Measurements from ENCODE around the gene RESP18. TPM values are rescaled to one million over a fixed set of nuclear protein-coding genes. Genes with fewer than 3 reads are reported as not detected.

Gene RESP18
- total RNA-seq, 1 experiment from 2014 or later: not detected

DNA sequence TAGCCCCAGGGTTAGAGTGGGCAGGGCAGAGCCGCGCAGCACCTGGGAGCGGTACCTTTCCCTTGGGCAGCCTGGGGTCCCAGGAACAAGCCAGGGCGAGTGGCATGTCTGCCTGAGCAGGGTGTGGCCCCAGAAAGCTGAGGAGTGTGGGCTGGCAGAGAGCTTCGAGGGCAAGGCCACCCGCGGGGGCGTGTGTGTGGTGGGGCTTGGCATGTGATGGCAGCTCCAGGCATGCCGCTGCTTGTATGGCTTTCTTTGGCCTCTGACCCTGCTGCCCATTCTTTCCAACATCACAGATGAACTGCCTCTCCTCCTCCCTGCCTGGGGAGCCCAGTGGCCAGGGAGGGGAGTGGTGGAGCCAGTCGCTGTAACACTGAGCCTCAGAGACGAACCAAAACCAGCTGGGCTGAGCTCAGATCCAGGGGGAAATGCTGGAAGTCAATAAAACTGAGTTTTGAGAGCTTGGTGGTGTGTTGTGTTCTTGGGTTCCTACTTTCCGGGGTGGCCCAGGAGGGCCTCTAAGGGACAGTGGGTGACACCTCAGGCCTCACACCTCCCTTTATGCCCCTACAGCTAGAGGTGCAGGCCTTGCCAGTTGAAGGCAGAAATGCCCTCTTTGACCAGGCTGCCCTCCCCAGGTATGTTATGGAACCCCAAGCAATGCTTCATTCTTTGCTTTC, 46.0 kb downstream of the RESP18 start:
- Histone ChIP-seq H3K4me2 (no peak overlapping the region), H3K27me3 (ENCODE audit: insufficient read depth, low read depth) (no peaks in the 10 kb centered on the region), H3K9me2 (ENCODE audit: insufficient read depth) (no peaks in the 10 kb centered on the region), H3K36me3 (ENCODE audit: low read depth) (no peaks in the 10 kb centered on the region), H3K4me3 (no peak overlapping the region), H3F3A (ENCODE audit: insufficient read depth, low read depth) (peaks cover 4% of the 10 kb centered on the region; the same call in 1 of the 2 replicates), H3K4me1 (replicated peaks; ENCODE audit: insufficient read depth) (peaks cover 12% of the 10 kb centered on the region), H3K9me3 (ENCODE audit: insufficient read depth, low read depth) (no peaks in the 10 kb centered on the region), H4K20me1 (ENCODE audit: insufficient read depth) (no peaks in the 10 kb centered on the region), H3K79me2 (ENCODE audit: low read depth) (no peaks in the 10 kb centered on the region), H3K27ac (no peak overlapping the region), H2AFZ (no peak overlapping the region)
- ChIA-PET POLR2A (ENCODE audit: unreplicated experiment) (interaction anchor here (0.6 to 0.9 kb wide), 3 partner anchors 12 to 995 kb away, joined by 4 to 7 read pairs (median 4); no protein-coding TSS in a partner anchor), CTCF (interaction anchor here (1.0 kb wide), 1 partner anchor 101 kb away, joined by 3 read pairs; no protein-coding TSS in a partner anchor)
- TF ChIP-seq EZH2 (IDR thresholded peaks at IDR 0.05; ENCODE audit: low read depth): no peak
- TF ChIP-seq, protein P1, sequence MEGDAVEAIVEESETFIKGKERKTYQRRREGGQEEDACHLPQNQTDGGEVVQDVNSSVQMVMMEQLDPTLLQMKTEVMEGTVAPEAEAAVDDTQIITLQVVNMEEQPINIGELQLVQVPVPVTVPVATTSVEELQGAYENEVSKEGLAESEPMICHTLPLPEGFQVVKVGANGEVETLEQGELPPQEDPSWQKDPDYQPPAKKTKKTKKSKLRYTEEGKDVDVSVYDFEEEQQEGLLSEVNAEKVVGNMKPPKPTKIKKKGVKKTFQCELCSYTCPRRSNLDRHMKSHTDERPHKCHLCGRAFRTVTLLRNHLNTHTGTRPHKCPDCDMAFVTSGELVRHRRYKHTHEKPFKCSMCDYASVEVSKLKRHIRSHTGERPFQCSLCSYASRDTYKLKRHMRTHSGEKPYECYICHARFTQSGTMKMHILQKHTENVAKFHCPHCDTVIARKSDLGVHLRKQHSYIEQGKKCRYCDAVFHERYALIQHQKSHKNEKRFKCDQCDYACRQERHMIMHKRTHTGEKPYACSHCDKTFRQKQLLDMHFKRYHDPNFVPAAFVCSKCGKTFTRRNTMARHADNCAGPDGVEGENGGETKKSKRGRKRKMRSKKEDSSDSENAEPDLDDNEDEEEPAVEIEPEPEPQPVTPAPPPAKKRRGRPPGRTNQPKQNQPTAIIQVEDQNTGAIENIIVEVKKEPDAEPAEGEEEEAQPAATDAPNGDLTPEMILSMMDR (conservative IDR thresholded peaks at IDR 0.05): no peak
- BruUV-seq (replicated peaks): TSS peak; percentile 6
- intact Hi-C loops (cut with micrococcal nuclease; ENCODE audit: unreplicated experiment): loop anchor here (2.0 kb wide), 1 partner anchor 58 kb away; the partner anchor contains the start of genes ANKZF1 and ATG9A
- DNase-seq: peak in 1 of 2 experiments; percentile 86

DNA sequence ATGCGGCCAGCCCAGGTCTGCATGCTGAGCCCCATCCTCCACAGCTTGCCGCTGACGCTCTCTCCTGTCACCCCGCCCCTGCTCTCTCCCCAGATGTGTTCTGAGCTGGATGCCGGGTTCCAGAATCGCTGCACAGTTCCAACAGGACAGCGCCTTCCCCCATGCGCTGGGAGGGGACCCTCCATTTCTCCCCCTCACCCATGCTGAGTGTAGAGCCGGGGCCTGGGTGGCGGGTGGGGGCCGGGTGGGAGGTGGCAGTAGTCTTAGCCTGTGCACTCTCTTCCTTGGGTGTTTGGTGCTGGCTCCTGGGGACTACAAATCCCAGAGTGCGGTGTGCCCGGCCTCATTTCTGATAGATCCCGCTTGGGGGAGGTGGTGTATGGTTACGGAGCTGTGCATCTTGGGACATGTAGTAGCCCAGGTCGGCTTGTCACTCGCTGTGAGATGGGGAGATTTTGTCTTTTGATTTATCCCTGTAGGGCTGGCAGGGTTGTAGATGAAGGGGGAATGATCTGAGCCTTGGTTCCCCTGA, 46.6 kb downstream of the RESP18 start:
- DNase-seq: no peak
- no peak overlapping the region for H3K4me2 ChIP-seq
- TF ChIP-seq, protein P1 (conservative IDR thresholded peaks at IDR 0.05): no peak
- TF ChIP-seq EZH2 (IDR thresholded peaks at IDR 0.05; ENCODE audit: low read depth): no peak
- no peaks in the 10 kb centered on the region for H3K36me3 ChIP-seq (ENCODE audit: low read depth)
- no peaks in the 10 kb centered on the region for H3K27me3 ChIP-seq (ENCODE audit: insufficient read depth, low read depth)
- H3K9me2 ChIP-seq (ENCODE audit: insufficient read depth): no peaks in the 10 kb centered on the region
- intact Hi-C loops (cut with micrococcal nuclease; ENCODE audit: unreplicated experiment): loop anchor here (2.0 kb wide), 1 partner anchor 57 kb away; the partner anchor contains the start of genes ANKZF1 and ATG9A
- H3K4me1 ChIP-seq (replicated peaks; ENCODE audit: insufficient read depth): peaks cover 12% of the 10 kb centered on the region
- no peaks in the 10 kb centered on the region for H4K20me1 ChIP-seq (ENCODE audit: insufficient read depth)
- no peak overlapping the region for H3K4me3 ChIP-seq
- ChIA-PET CTCF (interaction anchor here (1.0 kb wide), 1 partner anchor 101 kb away, joined by 3 read pairs; no protein-coding TSS in a partner anchor), POLR2A (ENCODE audit: unreplicated experiment) (interaction anchor here (0.6 kb wide), 2 partner anchors 41 to 994 kb away, joined by 4 read pairs; no protein-coding TSS in a partner anchor)
- H2AFZ ChIP-seq: no peak overlapping the region
- no peaks in the 10 kb centered on the region for H3K9me3 ChIP-seq (ENCODE audit: insufficient read depth, low read depth)
- H3F3A ChIP-seq (ENCODE audit: insufficient read depth, low read depth): peaks cover 4% of the 10 kb centered on the region; the same call in 1 of the 2 replicates
- no TSS peak for BruUV-seq (replicated peaks)
- no peak overlapping the region for H3K27ac ChIP-seq
- H3K79me2 ChIP-seq (ENCODE audit: low read depth): no peaks in the 10 kb centered on the region

DNA sequence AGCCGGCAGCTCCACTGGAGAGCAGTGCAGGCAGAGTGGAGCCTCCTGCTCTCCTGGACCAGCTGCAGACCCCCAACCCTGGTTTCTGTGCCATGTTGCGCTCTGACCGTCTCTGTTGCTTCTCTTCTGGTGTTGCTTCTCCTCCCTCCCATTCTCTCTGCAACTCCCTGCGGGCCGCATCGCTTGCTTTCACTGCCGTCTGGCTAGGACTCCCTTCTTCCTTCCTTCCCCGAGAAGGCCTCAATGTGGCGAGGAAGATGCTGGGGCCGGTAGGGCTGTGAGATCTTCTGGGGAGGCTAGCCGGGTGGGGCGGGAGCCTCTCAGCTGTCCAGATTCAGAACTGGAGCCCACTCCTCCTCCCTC, 47.2 kb downstream of the RESP18 start:
- BruUV-seq (replicated peaks): no TSS peak
- H3F3A ChIP-seq (ENCODE audit: insufficient read depth, low read depth): peaks cover 4% of the 10 kb centered on the region; the same call in 1 of the 2 replicates
- no peak overlapping the region for H3K4me3 ChIP-seq
- H3K9me3 ChIP-seq (ENCODE audit: insufficient read depth, low read depth): no peaks in the 10 kb centered on the region
- H4K20me1 ChIP-seq (ENCODE audit: insufficient read depth): no peaks in the 10 kb centered on the region
- no peaks in the 10 kb centered on the region for H3K36me3 ChIP-seq (ENCODE audit: low read depth)
- CTCF ChIA-PET: no interaction called here
- H3K9me2 ChIP-seq (ENCODE audit: insufficient read depth): no peaks in the 10 kb centered on the region
- H3K4me1 ChIP-seq (replicated peaks; ENCODE audit: insufficient read depth): peaks cover 13% of the 10 kb centered on the region
- H3K27me3 ChIP-seq (ENCODE audit: insufficient read depth, low read depth): no peaks in the 10 kb centered on the region
- TF ChIP-seq, protein P1 (conservative IDR thresholded peaks at IDR 0.05): no peak
- TF ChIP-seq EZH2 (IDR thresholded peaks at IDR 0.05; ENCODE audit: low read depth): no peak
- intact Hi-C loops (cut with micrococcal nuclease; ENCODE audit: unreplicated experiment): no loop called here
- no peak overlapping the region for H2AFZ ChIP-seq
- no peaks in the 10 kb centered on the region for H3K79me2 ChIP-seq (ENCODE audit: low read depth)
- H3K27ac ChIP-seq: no peak overlapping the region
- no peak overlapping the region for H3K4me2 ChIP-seq
- POLR2A ChIA-PET (ENCODE audit: unreplicated experiment): no interaction called here
- DNase-seq: no peak

Data from PC-9 (cell line).